HEK293 (cell line): ENCODE measurements around the gene MPO.

Experiments
- CTCF ChIA-PET: fragments of 350-600 bp; formaldehyde crosslinking; extraction: SDS; loops from one replicate; lab custom pipeline; 2021; ENCODE audit warnings: antibody characterized with exemption; lab: Yijun Ruan, JAX
- POLR2A ChIA-PET: fragments of 300-600 bp; formaldehyde crosslinking; extraction: SDS; loops from one replicate; lab custom pipeline; 2020; ENCODE audit warnings: antibody characterized with exemption, inconsistent platforms; lab: Yijun Ruan, JAX
- H3K27ac ChIP-seq: fragments of 200-500 bp; sonication (Bioruptor generic); 2 replicates; pipeline ENCODE4 v1.5.1; 2014; ENCODE audit warnings: low read depth, low read length, control low read depth, inconsistent platforms; ENCODE audit errors: extremely low read depth
- H3K36me3 ChIP-seq, 2 experiments: fragments of 200-500 bp in 1 of 2; sonication (Bioruptor generic) in 1 of 2; 1 replicate in 1 of 2; 2 replicates in 1 of 2; pipeline ENCODE4 v1.5.1; 2014 to 2017; ENCODE audit warnings: inconsistent platforms in 2 of 2, low read length in 2 of 2; ENCODE audit not compliant: control insufficient read depth in 2 of 2, insufficient read depth in 1 of 2
- H3K4me1 ChIP-seq: fragments of 200-500 bp; sonication (Bioruptor generic); 2 replicates; pipeline ENCODE4 v1.5.1; 2014; ENCODE audit warnings: mild to moderate bottlenecking, low read length, inconsistent platforms; ENCODE audit not compliant: control insufficient read depth, insufficient read depth
- H3K4me3 ChIP-seq: 2 replicates; pipeline ENCODE4 v1.5.1; 2011; ENCODE audit warnings: low read depth, mild to moderate bottlenecking, control low read depth, low read length, moderate library complexity
- H3K9me3 ChIP-seq: fragments of 200-500 bp; sonication (Bioruptor generic); 2 replicates; pipeline ENCODE4 v1.5.1; 2014; ENCODE audit warnings: low read depth, low read length, inconsistent platforms; ENCODE audit not compliant: control insufficient read depth, insufficient read depth
- GLIS1 ChIP-seq: fragments of 450-650 bp; formaldehyde crosslinking; IDR thresholded peaks from 2 replicates; pipeline ENCODE4 v1.5.1; 2016; ENCODE audit warnings: missing biosample characterization, missing genetic modification characterization
- GLIS2 ChIP-seq: fragments of 450-650 bp; formaldehyde crosslinking; IDR thresholded peaks from 2 replicates; pipeline ENCODE4 v1.5.1; 2016; ENCODE audit warnings: missing biosample characterization, missing genetic modification characterization
- HOXD13 ChIP-seq: sonication (generic); formaldehyde crosslinking; IDR thresholded peaks from 2 replicates; pipeline ENCODE4 v1.8.0; 2022; ENCODE audit warnings: missing genetic modification reagents, borderline replicate concordance
- KLF16 ChIP-seq: fragments of 450-650 bp; formaldehyde crosslinking; IDR thresholded peaks from 2 replicates; pipeline ENCODE4 v1.5.1; 2017; ENCODE audit warnings: missing biosample characterization, missing genetic modification characterization
- REST ChIP-seq: fragments of 450-650 bp; formaldehyde crosslinking; IDR thresholded peaks from 2 replicates; pipeline ENCODE4 v1.5.1; 2016; ENCODE audit warnings: missing biosample characterization, missing genetic modification characterization
- ZBTB1 ChIP-seq: fragments of 450-650 bp; formaldehyde crosslinking; IDR thresholded peaks from 2 replicates; pipeline ENCODE4 v1.5.1; 2016; ENCODE audit warnings: missing biosample characterization, missing genetic modification characterization
- ZNF24 ChIP-seq: fragments of 450-650 bp; formaldehyde crosslinking; IDR thresholded peaks from 2 replicates; pipeline ENCODE4 v1.5.1; 2016; ENCODE audit warnings: missing biosample characterization, missing genetic modification characterization
- ZNF341 ChIP-seq: fragments of 450-650 bp; formaldehyde crosslinking; IDR thresholded peaks from 2 replicates; pipeline ENCODE4; 2016; ENCODE audit warnings: low read depth, missing biosample characterization, missing genetic modification characterization
- ZNF416 ChIP-seq: fragments of 450-650 bp; formaldehyde crosslinking; IDR thresholded peaks from 2 replicates; pipeline ENCODE4 v1.5.1; 2016; ENCODE audit warnings: missing biosample characterization, missing genetic modification characterization
- ZNF558 ChIP-seq: fragments of 450-650 bp; formaldehyde crosslinking; IDR thresholded peaks from 2 replicates; pipeline ENCODE4 v1.5.1; 2016; ENCODE audit warnings: missing biosample characterization, missing genetic modification characterization
- ZNF600 ChIP-seq: fragments of 450-650 bp; formaldehyde crosslinking; IDR thresholded peaks from 2 replicates; pipeline ENCODE4 v1.5.1; 2016; ENCODE audit warnings: missing biosample characterization, missing genetic modification characterization

Gene MPO

GRCh38 chr17:58327363-58328194 is 46.8 kb upstream of the MPO start:
- no peak for TF ChIP-seq ZNF341 (tag by site-specific recombination)
- H3K4me1 ChIP-seq: no peaks in the 10 kb centered on the region
- no peaks in the 10 kb centered on the region for H3K36me3 ChIP-seq
- no peak overlapping the region for H3K27ac ChIP-seq
- H3K4me3 ChIP-seq: no peak overlapping the region
- H3K9me3 ChIP-seq: no peaks in the 10 kb centered on the region
- CTCF ChIA-PET: interaction anchor here (0.6 to 2.4 kb wide), 6 partner anchors 10 to 115 kb away, joined by 3 to 15 read pairs (median 4); no protein-coding TSS in a partner anchor
- POLR2A ChIA-PET: interaction anchor here (0.8 to 1.9 kb wide), 4 partner anchors 8 to 25 kb away, joined by 3 to 7 read pairs (median 6); partner anchors contain the start of gene SUPT4H1

- Histone ChIP-seq H3K4me1 (no peaks in the 10 kb centered on the region), H3K36me3 (no peaks in the 10 kb centered on the region), H3K27ac (no peak overlapping the region), H3K4me3 (no peak overlapping the region), H3K9me3 (no peaks in the 10 kb centered on the region)
- ChIA-PET CTCF (interaction anchor here (0.7 to 2.4 kb wide), 3 partner anchors 10 to 121 kb away, joined by 3 to 15 read pairs (median 4); no protein-coding TSS in a partner anchor), POLR2A (interaction anchor here (0.9 to 5.2 kb wide), 4 partner anchors 9 to 26 kb away, joined by 5 to 30 read pairs (median 6); partner anchors contain the start of gene SUPT4H1)
- TF ChIP-seq HOXD13 (CRISPR knock-in tag): no peak
- peak; percentile 60; the same call in 1 of the 2 replicates for TF ChIP-seq REST (tag by site-specific recombination)
Observed at GRCh38 chr17:58326609-58327362, 46.1 kb upstream of the MPO start.

GRCh38 chr17:58325976-58326468 is 45.3 kb upstream of the MPO start:
- TF ChIP-seq KLF16 (tag by site-specific recombination) (no peak), GLIS1 (tag by site-specific recombination) (peak; percentile 75), ZNF24 (tag by site-specific recombination) (no peak), ZNF600 (tag by site-specific recombination) (peak; percentile 79), GLIS2 (tag by site-specific recombination) (0 out of 2 replicates have a peak, but pooled peaks have one; percentile 33), ZBTB1 (tag by site-specific recombination) (no peak), REST (tag by site-specific recombination) (peak; percentile 57), ZNF558 (tag by site-specific recombination) (no peak), ZNF416 (tag by site-specific recombination) (no peak)
- Histone ChIP-seq H3K9me3 (no peaks in the 10 kb centered on the region), H3K36me3 (no peaks in the 10 kb centered on the region), H3K27ac (no peak overlapping the region), H3K4me3 (no peak overlapping the region), H3K4me1 (no peaks in the 10 kb centered on the region)
- ChIA-PET CTCF (interaction anchor here (0.7 to 2.4 kb wide), 2 partner anchors 9 to 10 kb away, joined by 3 to 15 read pairs; no protein-coding TSS in a partner anchor), POLR2A (interaction anchor here (1.1 to 5.2 kb wide), 2 partner anchors 26 to 91 kb away, joined by 3 to 30 read pairs; partner anchors contain the start of genes RNF43 and SUPT4H1)
